A549 (cell line): ENCODE measurements around the gene PTCD1. TPM values are rescaled to one million over a fixed set of nuclear protein-coding genes. Genes with fewer than 3 reads are reported as not detected.

Experiments used
- ATAC-seq, 2 experiments: fragments of 200-7000 bp in 1 of 2; fragments of >200 bp in 1 of 2; cut with Nextera tagmentation in 1 of 2; cut with Tn5 transposase in 1 of 2; 3 replicates each; pipeline versions ENCODE4 v1.8.0 to v1.9.1; 2018 to 2020; ENCODE audit warnings: mild to moderate bottlenecking in 1 of 2, moderate library complexity in 1 of 2
- CTCF ChIA-PET: fragments of 300-600 bp; sonication (Branson Sonifier 250); formaldehyde crosslinking; extraction: SDS; loops from one replicate; lab custom pipeline; 2021; ENCODE audit warnings: antibody characterized with exemption, inconsistent platforms; lab: Yijun Ruan, JAX
- POLR2A ChIA-PET: fragments of 350-600 bp; formaldehyde crosslinking; extraction: SDS; loops from one replicate; lab custom pipeline; 2021; ENCODE audit warnings: antibody characterized with exemption, inconsistent platforms; lab: Yijun Ruan, JAX
- DNase-seq, 2 experiments: peaks; one replicate each; pipeline versions ENCODE4 v3.0.0 to v3.0.0-alpha.2; 2011 to 2016; ENCODE audit warnings: low read depth in 1 of 2, low spot score in 1 of 2
- FAIRE-seq: peaks from 2 replicates; lab custom pipeline; 2011; peaks lifted over from hg19 to GRCh38; lab: Jason Lieb, UNC
- H3K27ac ChIP-seq, 2 experiments: fragments of >200 bp; sonication (Bioruptor Twin); formaldehyde crosslinking; 3 replicates each; pipeline ENCODE4 v1.5.1; 2016 to 2017
- H3K4me1 ChIP-seq: fragments of >200 bp; sonication (Bioruptor Twin); formaldehyde crosslinking; 3 replicates; pipeline ENCODE4 v1.6.1; 2016
- H3K4me2 ChIP-seq: fragments of >200 bp; sonication (Bioruptor Twin); formaldehyde crosslinking; 3 replicates; pipeline ENCODE4 v1.6.1; 2016
- H3K4me3 ChIP-seq: fragments of >200 bp; sonication (Bioruptor Twin); formaldehyde crosslinking; 3 replicates; pipeline ENCODE4 v1.5.1; 2016
- H3K9me3 ChIP-seq: fragments of >200 bp; sonication (Bioruptor Twin); formaldehyde crosslinking; 3 replicates; pipeline ENCODE4 v1.6.1; 2016
- E2F6 ChIP-seq: IDR thresholded peaks from 2 replicates; pipeline ENCODE4 v1.6.1; 2012; ENCODE audit warnings: low read depth, borderline replicate concordance
- EHF ChIP-seq: fragments of 250-450 bp; sonication (Bioruptor Pico); IDR thresholded peaks from 2 replicates; pipeline ENCODE4 v1.5.0; 2020; ENCODE audit warnings: mild to moderate bottlenecking
- EHMT2 ChIP-seq: fragments of 200-600 bp; sonication (generic); IDR thresholded peaks from 2 replicates; pipeline ENCODE4 v1.6.1; 2016; ENCODE audit warnings: antibody characterized with exemption, low read depth, mild to moderate bottlenecking, moderate library complexity
- EP300 ChIP-seq, 2 experiments: fragments of >200 bp; sonication (Bioruptor Twin); formaldehyde crosslinking; IDR thresholded peaks; 2 replicates in 1 of 2; 3 replicates in 1 of 2; pipeline ENCODE4 v1.6.1; 2016 to 2017
- ESRRA ChIP-seq: fragments of 150-350 bp; IDR thresholded peaks from 2 replicates; pipeline ENCODE4 v1.6.1; 2014; ENCODE audit warnings: mild to moderate bottlenecking, low read length, borderline replicate concordance
- HDAC2 ChIP-seq: fragments of 200-600 bp; sonication (generic); IDR thresholded peaks from 2 replicates; pipeline ENCODE4 v1.6.1; 2016
- HMGXB4 ChIP-seq: fragments of 250-450 bp; sonication (Bioruptor Pico); IDR thresholded peaks from 2 replicates; pipeline ENCODE4 v1.5.0; 2021; ENCODE audit warnings: mild to moderate bottlenecking, moderate library complexity, borderline replicate concordance
- HOXB5 ChIP-seq: fragments of 250-450 bp; sonication (Bioruptor Pico); IDR thresholded peaks from 2 replicates; pipeline ENCODE4 v1.5.0; 2020; ENCODE audit warnings: mild to moderate bottlenecking, moderate library complexity
- JUNB ChIP-seq: fragments of >200 bp; sonication (Bioruptor Twin); formaldehyde crosslinking; IDR thresholded peaks from 2 replicates; pipeline ENCODE4 v1.6.1; 2016
- KDM5A ChIP-seq: fragments of 200-600 bp; sonication (generic); IDR thresholded peaks from 2 replicates; pipeline ENCODE4 v1.6.1; 2016; ENCODE audit warnings: antibody characterized with exemption, mild to moderate bottlenecking
- MYC ChIP-seq: IDR thresholded peaks from 2 replicates; pipeline ENCODE4 v1.6.1; 2012; ENCODE audit warnings: mild to moderate bottlenecking, inconsistent platforms, low read length, improper control_type of control experiment, borderline replicate concordance
- NPAS2 ChIP-seq: fragments of 250-450 bp; sonication (Bioruptor Pico); IDR thresholded peaks from 2 replicates; pipeline ENCODE4 v1.8.0; 2022; ENCODE audit warnings: mild to moderate bottlenecking, moderate library complexity, borderline replicate concordance
- POLR2A ChIP-seq: IDR thresholded peaks from 2 replicates; pipeline ENCODE4 v1.6.1; 2012; ENCODE audit warnings: mild to moderate bottlenecking, low read length
- POLR2AphosphoS2 ChIP-seq: conservative IDR thresholded peaks from 2 replicates; pipeline ENCODE4 v1.6.1; 2012; ENCODE audit warnings: low read length, improper control_type of control experiment, inconsistent platforms
- RARB ChIP-seq: fragments of 250-450 bp; sonication (Bioruptor Pico); IDR thresholded peaks from 2 replicates; pipeline ENCODE4 v1.8.0; 2021; ENCODE audit warnings: mild to moderate bottlenecking, moderate library complexity
- RCOR1 ChIP-seq: fragments of 150-350 bp; IDR thresholded peaks from 2 replicates; pipeline ENCODE4 v1.6.1; 2014; ENCODE audit warnings: antibody characterized with exemption, low read length, low read depth
- RNF2 ChIP-seq: fragments of 200-600 bp; sonication (generic); IDR thresholded peaks from 2 replicates; pipeline ENCODE4 v1.6.1; 2016; ENCODE audit warnings: low read depth, mild to moderate bottlenecking, antibody characterized with exemption, moderate library complexity, borderline replicate concordance
- TP53 ChIP-seq: fragments of 250-450 bp; sonication (Bioruptor Pico); IDR thresholded peaks from 2 replicates; pipeline ENCODE4 v1.5.0; 2021; ENCODE audit warnings: mild to moderate bottlenecking, moderate library complexity
- ZC3H11A ChIP-seq: fragments of 450-650 bp; IDR thresholded peaks from 2 replicates; pipeline ENCODE4 v1.6.1; 2014; ENCODE audit warnings: antibody characterized with exemption, mild to moderate bottlenecking
- ZFP36 ChIP-seq: fragments of 450-650 bp; IDR thresholded peaks from 2 replicates; pipeline ENCODE4 v1.6.1; 2014; ENCODE audit warnings: borderline replicate concordance; ENCODE audit not compliant: partially characterized antibody
- WGBS: methylation state at CpG from one replicate; pipeline ENCODE4 v1.1.6; 2017; ENCODE audit errors: missing lambda C conversion rate; 5-methylcytosine and 5-hydroxymethylcytosine counted together
- polyA plus RNA-seq, 4 experiments: library from polyadenylated mRNA; depleted of rRNA in 3 of 4; stranded (reverse); fragments of >200 nt; fragmentation: RNase III in 1 of 4; extraction: RNeasy Plus Mini Kit Qiagen cat#74134 plus additional on column Dnase treatment in 1 of 4; gene quantifications; 2 replicates in 3 of 4; 3 replicates in 1 of 4; pipeline ENCODE4 v1.2.3, GENCODE V29; 2011 to 2017
- TF ChIP-seq, protein P1 (sequence below): fragments of >200 bp; sonication (Bioruptor Twin); formaldehyde crosslinking; IDR thresholded peaks from 3 replicates; pipeline ENCODE4 v1.6.1; 2016
- TF ChIP-seq, protein P2 (sequence below): IDR thresholded peaks from 2 replicates; pipeline ENCODE4 v1.6.1; 2012
- TF ChIP-seq, protein P3 (sequence below): fragments of 200-600 bp; sonication (generic); IDR thresholded peaks from 2 replicates; pipeline ENCODE4 v1.6.1; 2016; ENCODE audit warnings: antibody characterized with exemption, mild to moderate bottlenecking, moderate library complexity

Gene PTCD1
- polyA plus RNA-seq, 2 of the 4 experiments (the other 2 are of a cell fraction) = 3.9 to 5.4 TPM

DNA sequence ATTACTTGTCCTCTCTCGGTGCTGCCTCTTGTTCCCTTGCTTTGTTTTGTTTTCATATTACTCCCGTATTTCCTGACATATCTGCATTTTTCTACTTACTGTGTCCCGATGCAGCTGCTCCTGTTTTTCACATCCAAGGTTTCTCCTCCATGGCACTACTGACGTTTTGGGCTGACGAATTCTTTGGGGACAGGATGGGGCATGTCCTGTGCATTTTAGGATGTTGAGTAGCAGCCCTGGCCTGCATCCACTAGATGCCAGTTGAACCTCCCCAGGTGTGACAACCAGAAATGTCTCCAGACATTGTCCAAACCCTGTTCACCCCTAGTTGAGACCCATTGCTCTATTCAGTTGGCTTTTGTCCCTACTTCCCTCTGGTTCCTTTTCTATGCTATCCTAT, 46.5 kb upstream of the PTCD1 start:
- POLR2A ChIA-PET = no interaction called here
- no peak for FAIRE-seq
- CTCF ChIA-PET = interaction anchor here (0.6 kb wide), 1 partner anchor 10 kb away, joined by 3 read pairs; no protein-coding TSS in a partner anchor

GRCh38 chr7:99478464-99479440, 40.2 kb upstream of the PTCD1 start:
- TF ChIP-seq EHF (CRISPR knock-in tag) = no peak
- no peak for TF ChIP-seq ESRRA
- TF ChIP-seq ZFP36 = no peak
- no peak for TF ChIP-seq KDM5A
- TF ChIP-seq, protein P1, sequence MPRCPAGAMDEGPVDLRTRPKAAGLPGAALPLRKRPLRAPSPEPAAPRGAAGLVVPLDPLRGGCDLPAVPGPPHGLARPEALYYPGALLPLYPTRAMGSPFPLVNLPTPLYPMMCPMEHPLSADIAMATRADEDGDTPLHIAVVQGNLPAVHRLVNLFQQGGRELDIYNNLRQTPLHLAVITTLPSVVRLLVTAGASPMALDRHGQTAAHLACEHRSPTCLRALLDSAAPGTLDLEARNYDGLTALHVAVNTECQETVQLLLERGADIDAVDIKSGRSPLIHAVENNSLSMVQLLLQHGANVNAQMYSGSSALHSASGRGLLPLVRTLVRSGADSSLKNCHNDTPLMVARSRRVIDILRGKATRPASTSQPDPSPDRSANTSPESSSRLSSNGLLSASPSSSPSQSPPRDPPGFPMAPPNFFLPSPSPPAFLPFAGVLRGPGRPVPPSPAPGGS = no peak
- TF ChIP-seq EP300 (IDR thresholded peaks at IDR 0.05) = no peak
- TF ChIP-seq, all 56 proteins: peak for 0
- ChIA-PET CTCF (no interaction called here), POLR2A (no interaction called here)
- Histone ChIP-seq H3K27ac (no peak overlapping the region), H3K4me2 (no peak overlapping the region), H3K9me3 (no peaks in the 10 kb centered on the region), H3K4me1 (peaks cover 3% of the 10 kb centered on the region; the same call in 1 of the 3 replicates), H3K4me3 (no peak overlapping the region)
- DNase-seq (no peak), ATAC-seq (peak; percentile 23 to 30; a peak in 3 of 6 replicates), FAIRE-seq (no peak)
- 85% methylated on average over 15 of the region's 15 CpGs for WGBS

More for the DNA sequence above, 46.5 kb upstream of the PTCD1 start:
- TF ChIP-seq POLR2A = no peak
- TF ChIP-seq HOXB5 (CRISPR knock-in tag) = no peak
- TF ChIP-seq POLR2AphosphoS2 = no peak
- no peak for TF ChIP-seq KDM5A
- TF ChIP-seq TP53 (CRISPR knock-in tag) = no peak
- TF ChIP-seq, protein P2, sequence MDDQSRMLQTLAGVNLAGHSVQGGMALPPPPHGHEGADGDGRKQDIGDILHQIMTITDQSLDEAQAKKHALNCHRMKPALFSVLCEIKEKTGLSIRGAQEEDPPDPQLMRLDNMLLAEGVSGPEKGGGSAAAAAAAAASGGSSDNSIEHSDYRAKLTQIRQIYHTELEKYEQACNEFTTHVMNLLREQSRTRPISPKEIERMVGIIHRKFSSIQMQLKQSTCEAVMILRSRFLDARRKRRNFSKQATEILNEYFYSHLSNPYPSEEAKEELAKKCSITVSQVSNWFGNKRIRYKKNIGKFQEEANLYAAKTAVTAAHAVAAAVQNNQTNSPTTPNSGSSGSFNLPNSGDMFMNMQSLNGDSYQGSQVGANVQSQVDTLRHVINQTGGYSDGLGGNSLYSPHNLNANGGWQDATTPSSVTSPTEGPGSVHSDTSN = no peak
- H3K4me3 ChIP-seq = no peak overlapping the region
- peaks cover 36% of the 10 kb centered on the region for H3K9me3 ChIP-seq
- DNase-seq = no peak
- H3K4me2 ChIP-seq = no peak overlapping the region
- no peaks in the 10 kb centered on the region for H3K4me1 ChIP-seq
- no peak for ATAC-seq
- H3K27ac ChIP-seq = no peak overlapping the region
- 89% methylated on average over 5 of the region's 5 CpGs for WGBS

DNA sequence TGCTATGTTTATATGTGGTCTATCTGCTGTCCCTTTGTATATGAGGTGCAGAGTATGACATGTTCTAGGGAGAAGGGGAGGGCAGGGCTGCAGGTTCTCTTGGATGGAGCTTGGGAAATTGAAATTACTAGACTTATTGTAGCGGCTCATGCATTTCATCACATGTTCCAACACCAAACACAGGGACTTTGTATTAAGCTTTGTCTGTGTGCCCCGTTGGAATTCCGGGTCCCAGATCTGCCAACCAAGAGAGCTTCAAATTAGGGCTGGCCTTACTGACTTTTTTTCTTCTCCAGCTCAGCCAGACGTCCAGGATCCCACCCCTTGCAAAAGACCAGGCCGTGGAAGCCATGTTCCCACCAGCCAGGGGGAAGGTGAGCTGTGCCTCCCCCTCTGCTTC, 37.5 kb upstream of the PTCD1 start:
- FAIRE-seq (no peak), ATAC-seq (no peak), DNase-seq (no peak)
- Histone ChIP-seq H3K4me2 (no peak overlapping the region), H3K27ac (no peak overlapping the region), H3K4me3 (no peak overlapping the region), H3K4me1 (peaks cover 8% of the 10 kb centered on the region; the same call in 1 of the 3 replicates), H3K9me3 (no peaks in the 10 kb centered on the region)
- WGBS = 80% methylated on average over 5 of the region's 5 CpGs
- ChIA-PET CTCF (interaction anchor here (1.0 to 1.2 kb wide), 3 partner anchors 49 to 364 kb away, joined by 3 read pairs; partner anchors contain the start of gene ZSCAN25), POLR2A (interaction anchor here (0.6 to 1.6 kb wide), 2 partner anchors 140 to 447 kb away, joined by 3 to 4 read pairs; partner anchors contain the start of gene ZSCAN25)
- TF ChIP-seq ZC3H11A (no peak), NPAS2 (CRISPR knock-in tag) (no peak), MYC (no peak), HMGXB4 (no peak), JUNB (no peak), EHMT2 (no peak), RCOR1 (no peak), HDAC2 (no peak), E2F6 (no peak), RARB (CRISPR knock-in tag) (no peak), EP300 (IDR thresholded peaks at IDR 0.05) (no peak), RNF2 (no peak)
- TF ChIP-seq, protein P3, sequence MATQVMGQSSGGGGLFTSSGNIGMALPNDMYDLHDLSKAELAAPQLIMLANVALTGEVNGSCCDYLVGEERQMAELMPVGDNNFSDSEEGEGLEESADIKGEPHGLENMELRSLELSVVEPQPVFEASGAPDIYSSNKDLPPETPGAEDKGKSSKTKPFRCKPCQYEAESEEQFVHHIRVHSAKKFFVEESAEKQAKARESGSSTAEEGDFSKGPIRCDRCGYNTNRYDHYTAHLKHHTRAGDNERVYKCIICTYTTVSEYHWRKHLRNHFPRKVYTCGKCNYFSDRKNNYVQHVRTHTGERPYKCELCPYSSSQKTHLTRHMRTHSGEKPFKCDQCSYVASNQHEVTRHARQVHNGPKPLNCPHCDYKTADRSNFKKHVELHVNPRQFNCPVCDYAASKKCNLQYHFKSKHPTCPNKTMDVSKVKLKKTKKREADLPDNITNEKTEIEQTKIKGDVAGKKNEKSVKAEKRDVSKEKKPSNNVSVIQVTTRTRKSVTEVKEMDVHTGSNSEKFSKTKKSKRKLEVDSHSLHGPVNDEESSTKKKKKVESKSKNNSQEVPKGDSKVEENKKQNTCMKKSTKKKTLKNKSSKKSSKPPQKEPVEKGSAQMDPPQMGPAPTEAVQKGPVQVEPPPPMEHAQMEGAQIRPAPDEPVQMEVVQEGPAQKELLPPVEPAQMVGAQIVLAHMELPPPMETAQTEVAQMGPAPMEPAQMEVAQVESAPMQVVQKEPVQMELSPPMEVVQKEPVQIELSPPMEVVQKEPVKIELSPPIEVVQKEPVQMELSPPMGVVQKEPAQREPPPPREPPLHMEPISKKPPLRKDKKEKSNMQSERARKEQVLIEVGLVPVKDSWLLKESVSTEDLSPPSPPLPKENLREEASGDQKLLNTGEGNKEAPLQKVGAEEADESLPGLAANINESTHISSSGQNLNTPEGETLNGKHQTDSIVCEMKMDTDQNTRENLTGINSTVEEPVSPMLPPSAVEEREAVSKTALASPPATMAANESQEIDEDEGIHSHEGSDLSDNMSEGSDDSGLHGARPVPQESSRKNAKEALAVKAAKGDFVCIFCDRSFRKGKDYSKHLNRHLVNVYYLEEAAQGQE = no peak
